Left lobe of liver (tissue), 2 donors: ENCODE measurements around the gene SVOPL. TPM values are rescaled to one million over a fixed set of nuclear protein-coding genes. Genes with fewer than 3 reads are reported as not detected.
"Not testable (repeated sequence)": the region's sequence is repeated elsewhere in the genome, so short reads cannot be mapped to it uniquely, and the experiment has no call there.

Experiments
- ATAC-seq: fragments of 200-7000 bp; cut with Tn5 transposase; one replicate; pipeline ENCODE4 v1.9.1; 2020; ENCODE audit warnings: mild to moderate bottlenecking, moderate library complexity
- DNase-seq: peaks from one replicate; pipeline ENCODE4 v3.0.0-alpha.2; 2020; ENCODE audit warnings: low spot score
- total RNA-seq: library from RNA; stranded (reverse); gene quantifications from one replicate; pipeline ENCODE4 v1.2.1, GENCODE V29; 2021
- donor health status: DM: no; HTN: no; CAD: no; lungs with moderate emphysema.
- donor health status: DM: no; HTN: yes; CAD: no.

The SVOPL gene
- not detected for total RNA-seq

GRCh38 chr7:138700857-138701536, at the start of gene SVOPL:
TSS of gene SVOPL (minus strand) at chr7:138701362. CDS start at chr7:138679045, 22,317 bp downstream.
- ATAC-seq (no peak), DNase-seq (no peak)

- ATAC-seq (no peak), DNase-seq (no peak)
Measured at GRCh38 chr7:138750473-138750872, 49.3 kb upstream of the SVOPL start.

- ATAC-seq = no peak
- DNase-seq = no peak
Measured at GRCh38 chr7:138749960-138750359, 48.8 kb upstream of the SVOPL start.

GRCh38 chr7:138748666-138749065, 47.5 kb upstream of the SVOPL start:
- ATAC-seq = no peak
- no peak for DNase-seq

- ATAC-seq (no peak), DNase-seq (no peak)
Measured at GRCh38 chr7:138746073-138746472, 44.9 kb upstream of the SVOPL start.

- no peak for ATAC-seq
- no peak for DNase-seq
Measured at GRCh38 chr7:138745189-138745588, 44.0 kb upstream of the SVOPL start.

GRCh38 chr7:138741453-138741735, 40.2 kb upstream of the SVOPL start:
- no peak for DNase-seq
- no peak for ATAC-seq

- DNase-seq = no peak
- no peak for ATAC-seq
Measured at GRCh38 chr7:138739859-138740258, 38.7 kb upstream of the SVOPL start.

- ATAC-seq (peak; percentile 100), DNase-seq (peak; percentile 88)
Measured at GRCh38 chr7:138738551-138739335, 37.6 kb upstream of the SVOPL start.

GRCh38 chr7:138738114-138738513, 37.0 kb upstream of the SVOPL start:
- ATAC-seq = peak; percentile 60
- DNase-seq = no peak

GRCh38 chr7:138735399-138735798, 34.2 kb upstream of the SVOPL start:
- ATAC-seq = no peak
- no peak for DNase-seq

- not testable (repeated sequence) for DNase-seq
Measured at GRCh38 chr7:138731733-138732132, 30.6 kb upstream of the SVOPL start.

GRCh38 chr7:138729444-138729843, 28.3 kb upstream of the SVOPL start:
- ATAC-seq (no peak), DNase-seq (no peak)

More at GRCh38 chr7:138731733-138732132, 30.6 kb upstream of the SVOPL start:
- not testable (repeated sequence) for ATAC-seq

GRCh38 chr7:138727336-138728099, 26.4 kb upstream of the SVOPL start:
- no peak for DNase-seq
- ATAC-seq = peak; percentile 87

GRCh38 chr7:138726288-138726687, 25.1 kb upstream of the SVOPL start:
- no peak for DNase-seq
- no peak for ATAC-seq

- DNase-seq = no peak
- no peak for ATAC-seq
Measured at GRCh38 chr7:138720286-138720685, 19.1 kb upstream of the SVOPL start.

- ATAC-seq (no peak), DNase-seq (no peak)
Measured at GRCh38 chr7:138716889-138717288, 15.7 kb upstream of the SVOPL start.

GRCh38 chr7:138713191-138713590, 12.0 kb upstream of the SVOPL start:
- ATAC-seq = no peak
- DNase-seq = no peak

- DNase-seq (no peak), ATAC-seq (no peak)
Measured at GRCh38 chr7:138712652-138713051, 11.5 kb upstream of the SVOPL start.

- DNase-seq (no peak), ATAC-seq (no peak)
Measured at GRCh38 chr7:138710536-138711385, 9.6 kb upstream of the SVOPL start.

GRCh38 chr7:138705167-138705566, 4.0 kb upstream of the SVOPL start:
- DNase-seq (no peak), ATAC-seq (no peak)
